Caki2 (cell line): ENCODE measurements around the gene DLG1. TPM values are rescaled to one million over a fixed set of nuclear protein-coding genes. Genes with fewer than 3 reads are reported as not detected.

Experiments
- DNase-seq: peaks from one replicate; pipeline ENCODE4 v3.0.0-alpha.2; 2015; ENCODE audit warnings: low read depth
- in situ Hi-C: cut with HindIII; loops from 2 replicates; pipeline ENCODE4 v1.10.0; 2016; ENCODE audit warnings: low sequenced_read_pairs, low pct_unique_long_range_greater_than_20kb, mixed read lengths
- total RNA-seq: library from RNA; depleted of rRNA; stranded (reverse); fragments of >200 nt; shearing (Covaris generic); gene quantifications from 2 replicates; pipeline ENCODE4 v1.2.3, GENCODE V29; 2014; ENCODE audit warnings: low replicate concordance

The DLG1 gene
- total RNA-seq, 1 experiment from 2014 or later = 17.4 TPM

GRCh38 chr3:197168063-197168462 lies 130.3 kb downstream of the DLG1 start:
- in situ Hi-C loops = no loop called here
- no peak for DNase-seq

GRCh38 chr3:197167549-197167948 lies 130.9 kb downstream of the DLG1 start:
- in situ Hi-C loops = no loop called here
- no peak for DNase-seq

GRCh38 chr3:197165890-197166289 lies 132.5 kb downstream of the DLG1 start:
- no peak for DNase-seq
- in situ Hi-C loops = no loop called here

- DNase-seq = no peak
- in situ Hi-C loops = no loop called here
These were observed 143.4 kb downstream of the DLG1 start for GRCh38 chr3:197155046-197155445.

GRCh38 chr3:197151580-197151979 lies 146.8 kb downstream of the DLG1 start:
- DNase-seq = no peak
- in situ Hi-C loops = no loop called here

- no peak for DNase-seq
- in situ Hi-C loops = no loop called here
These were observed 148.9 kb downstream of the DLG1 start for GRCh38 chr3:197149528-197149927.

GRCh38 chr3:197144188-197144587 lies 154.2 kb downstream of the DLG1 start:
- in situ Hi-C loops = no loop called here

GRCh38 chr3:197139586-197139985 lies 158.8 kb downstream of the DLG1 start:
- in situ Hi-C loops = no loop called here
- DNase-seq = no peak

More at GRCh38 chr3:197144188-197144587, 154.2 kb downstream of the DLG1 start:
- no peak for DNase-seq

GRCh38 chr3:197137751-197138150 lies 160.7 kb downstream of the DLG1 start:
- in situ Hi-C loops = no loop called here
- no peak for DNase-seq

- in situ Hi-C loops = no loop called here
- DNase-seq = no peak
These were observed 161.7 kb downstream of the DLG1 start for GRCh38 chr3:197136744-197137143.

- in situ Hi-C loops = no loop called here
These were observed 163.2 kb downstream of the DLG1 start for GRCh38 chr3:197135212-197135611.

GRCh38 chr3:197132916-197133530 lies 165.4 kb downstream of the DLG1 start:
- DNase-seq = no peak
- in situ Hi-C loops = no loop called here

More at GRCh38 chr3:197135212-197135611, 163.2 kb downstream of the DLG1 start:
- DNase-seq = no peak

- in situ Hi-C loops = no loop called here
- DNase-seq = no peak
These were observed 172.8 kb downstream of the DLG1 start for GRCh38 chr3:197125636-197126035.

- no peak for DNase-seq
- in situ Hi-C loops = no loop called here
These were observed 173.7 kb downstream of the DLG1 start for GRCh38 chr3:197124713-197125112.

GRCh38 chr3:197122394-197122793 lies 176.0 kb downstream of the DLG1 start:
- in situ Hi-C loops = no loop called here
- DNase-seq = no peak

- in situ Hi-C loops = no loop called here
- peak; percentile 41 for DNase-seq
These were observed 181.3 kb downstream of the DLG1 start for GRCh38 chr3:197117114-197117513.

- in situ Hi-C loops = no loop called here
- no peak for DNase-seq
These were observed 184.4 kb downstream of the DLG1 start for GRCh38 chr3:197114007-197114406.

GRCh38 chr3:197111685-197112084 lies 186.7 kb downstream of the DLG1 start:
- in situ Hi-C loops = no loop called here
- no peak for DNase-seq

GRCh38 chr3:197105786-197106185 lies 192.6 kb downstream of the DLG1 start:
- in situ Hi-C loops = no loop called here
- DNase-seq = no peak

- in situ Hi-C loops = no loop called here
- DNase-seq = no peak
These were observed 193.7 kb downstream of the DLG1 start for GRCh38 chr3:197104738-197105137.
